ENCODE results near the gene PAX7.

The PAX7 gene

DNA sequence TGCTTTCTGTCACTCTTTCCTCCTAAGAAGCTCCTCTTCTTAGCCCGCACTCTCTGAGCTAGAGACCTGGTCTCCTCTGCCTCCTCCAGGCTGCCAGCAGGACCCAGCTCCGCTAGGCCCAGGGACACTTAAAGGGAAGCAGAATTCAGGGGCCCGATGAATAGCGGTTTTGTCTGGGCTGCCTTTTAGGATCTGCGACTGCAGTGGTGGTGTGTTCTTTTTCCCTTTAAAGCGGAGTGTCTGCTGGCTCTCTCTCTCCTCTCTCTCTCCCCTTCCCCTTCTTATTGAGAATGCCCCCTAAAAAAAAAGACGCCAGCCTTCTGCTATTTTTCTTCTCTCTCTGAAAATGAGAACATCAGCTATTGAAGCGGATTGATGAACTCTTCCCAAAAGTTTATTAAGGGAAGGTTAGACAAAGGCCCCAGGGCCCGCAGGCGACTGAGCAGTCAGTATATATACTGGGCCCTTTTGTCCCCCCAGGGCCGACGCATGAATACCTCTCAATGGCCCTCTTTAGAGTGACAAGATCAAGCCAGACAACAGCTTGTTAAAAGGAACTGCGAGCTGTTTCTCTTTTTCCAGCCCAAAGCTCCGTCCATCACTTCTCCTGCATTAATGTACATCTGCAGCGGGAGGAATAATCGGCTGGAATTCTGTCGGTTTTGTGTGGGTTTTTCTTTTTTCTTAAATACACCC lies 27.0 kb downstream of the PAX7 start:
- TF ChIP-seq, protein P1, sequence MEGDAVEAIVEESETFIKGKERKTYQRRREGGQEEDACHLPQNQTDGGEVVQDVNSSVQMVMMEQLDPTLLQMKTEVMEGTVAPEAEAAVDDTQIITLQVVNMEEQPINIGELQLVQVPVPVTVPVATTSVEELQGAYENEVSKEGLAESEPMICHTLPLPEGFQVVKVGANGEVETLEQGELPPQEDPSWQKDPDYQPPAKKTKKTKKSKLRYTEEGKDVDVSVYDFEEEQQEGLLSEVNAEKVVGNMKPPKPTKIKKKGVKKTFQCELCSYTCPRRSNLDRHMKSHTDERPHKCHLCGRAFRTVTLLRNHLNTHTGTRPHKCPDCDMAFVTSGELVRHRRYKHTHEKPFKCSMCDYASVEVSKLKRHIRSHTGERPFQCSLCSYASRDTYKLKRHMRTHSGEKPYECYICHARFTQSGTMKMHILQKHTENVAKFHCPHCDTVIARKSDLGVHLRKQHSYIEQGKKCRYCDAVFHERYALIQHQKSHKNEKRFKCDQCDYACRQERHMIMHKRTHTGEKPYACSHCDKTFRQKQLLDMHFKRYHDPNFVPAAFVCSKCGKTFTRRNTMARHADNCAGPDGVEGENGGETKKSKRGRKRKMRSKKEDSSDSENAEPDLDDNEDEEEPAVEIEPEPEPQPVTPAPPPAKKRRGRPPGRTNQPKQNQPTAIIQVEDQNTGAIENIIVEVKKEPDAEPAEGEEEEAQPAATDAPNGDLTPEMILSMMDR (IDR thresholded peaks at IDR 0.05; ENCODE audit: borderline replicate concordance, extremely low read depth, low read length, poor library complexity, severe bottlenecking): no peak
- TF ChIP-seq EZH2 (IDR thresholded peaks at IDR 0.05; ENCODE audit: borderline replicate concordance, low read depth, low read length, severe bottlenecking): no peak
- no peaks in the 10 kb centered on the region for H3K36me3 ChIP-seq (ENCODE audit: insufficient read depth, low read length)
- ATAC-seq (ENCODE audit: insufficient read depth, low read depth) (no peak), DNase-seq (no peak)
- no peak overlapping the region for H3K4me3 ChIP-seq (ENCODE audit: low read depth in 1 of 2, low read length in 2 of 2)
- H3K4me1 ChIP-seq (ENCODE audit: insufficient read depth, low read length): peaks cover 15% of the 10 kb centered on the region
- no peak overlapping the region for H3K27ac ChIP-seq (ENCODE audit: low read length)
- H3K4me2 ChIP-seq (ENCODE audit: insufficient read depth, low read length): no peak overlapping the region
- peaks cover 15% of the 10 kb centered on the region; the same call in 1 of the 2 replicates for H4K20me1 ChIP-seq (ENCODE audit: insufficient read depth, low read length)
- H2AFZ ChIP-seq (ENCODE audit: low read depth, low read length): no peak overlapping the region
- no peaks in the 10 kb centered on the region for H3K79me2 ChIP-seq (ENCODE audit: insufficient read depth, low read length)
- no peak overlapping the region for H3K9ac ChIP-seq (ENCODE audit: low read depth, low read length)
- H3K27me3 ChIP-seq (ENCODE audit: insufficient read depth, low read length, poor library complexity): peaks cover 11% of the 10 kb centered on the region
- H3K9me3 ChIP-seq (ENCODE audit: insufficient read depth, low read length, severe bottlenecking): no peaks in the 10 kb centered on the region

DNA sequence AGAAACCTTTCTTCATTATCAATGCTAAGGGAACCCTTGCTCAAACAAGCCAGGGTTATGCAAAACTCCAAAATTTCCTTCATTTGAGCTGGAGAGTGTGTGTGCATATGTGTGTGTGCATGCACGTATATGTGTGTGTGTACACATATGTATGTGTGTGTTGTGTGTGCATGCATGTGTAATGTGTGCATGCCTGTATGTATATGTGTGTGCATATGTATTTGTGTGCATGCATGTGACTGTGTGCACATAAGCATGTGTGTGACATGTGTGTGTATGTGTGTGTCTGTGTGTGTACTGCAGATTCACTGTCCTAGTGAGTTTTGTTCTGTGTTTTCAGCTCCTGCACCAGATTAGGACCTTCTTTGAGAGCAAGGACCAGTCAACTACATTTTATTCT lies 28.2 kb downstream of the PAX7 start:
- no peak for DNase-seq
- Histone ChIP-seq H3K27ac (ENCODE audit: low read length) (no peak overlapping the region), H3K4me3 (ENCODE audit: low read depth in 1 of 2, low read length in 2 of 2) (no peak overlapping the region), H3K79me2 (ENCODE audit: insufficient read depth, low read length) (no peaks in the 10 kb centered on the region), H3K27me3 (ENCODE audit: insufficient read depth, low read length, poor library complexity) (peaks cover 1% of the 10 kb centered on the region), H3K9me3 (ENCODE audit: insufficient read depth, low read length, severe bottlenecking) (no peaks in the 10 kb centered on the region), H3K36me3 (ENCODE audit: insufficient read depth, low read length) (no peaks in the 10 kb centered on the region), H3K4me2 (ENCODE audit: insufficient read depth, low read length) (no peak overlapping the region), H3K4me1 (ENCODE audit: insufficient read depth, low read length) (peaks cover 3% of the 10 kb centered on the region), H3K9ac (ENCODE audit: low read depth, low read length) (no peak overlapping the region), H4K20me1 (ENCODE audit: insufficient read depth, low read length) (0 out of 2 replicates have a peak, but pooled peaks cover 8% of the 10 kb centered on the region), H2AFZ (ENCODE audit: low read depth, low read length) (no peak overlapping the region)
- ATAC-seq (ENCODE audit: insufficient read depth, low read depth): no peak
- TF ChIP-seq EZH2 (IDR thresholded peaks at IDR 0.05; ENCODE audit: borderline replicate concordance, low read depth, low read length, severe bottlenecking): no peak
- TF ChIP-seq, protein P1 (IDR thresholded peaks at IDR 0.05; ENCODE audit: borderline replicate concordance, extremely low read depth, low read length, poor library complexity, severe bottlenecking): no peak

DNA sequence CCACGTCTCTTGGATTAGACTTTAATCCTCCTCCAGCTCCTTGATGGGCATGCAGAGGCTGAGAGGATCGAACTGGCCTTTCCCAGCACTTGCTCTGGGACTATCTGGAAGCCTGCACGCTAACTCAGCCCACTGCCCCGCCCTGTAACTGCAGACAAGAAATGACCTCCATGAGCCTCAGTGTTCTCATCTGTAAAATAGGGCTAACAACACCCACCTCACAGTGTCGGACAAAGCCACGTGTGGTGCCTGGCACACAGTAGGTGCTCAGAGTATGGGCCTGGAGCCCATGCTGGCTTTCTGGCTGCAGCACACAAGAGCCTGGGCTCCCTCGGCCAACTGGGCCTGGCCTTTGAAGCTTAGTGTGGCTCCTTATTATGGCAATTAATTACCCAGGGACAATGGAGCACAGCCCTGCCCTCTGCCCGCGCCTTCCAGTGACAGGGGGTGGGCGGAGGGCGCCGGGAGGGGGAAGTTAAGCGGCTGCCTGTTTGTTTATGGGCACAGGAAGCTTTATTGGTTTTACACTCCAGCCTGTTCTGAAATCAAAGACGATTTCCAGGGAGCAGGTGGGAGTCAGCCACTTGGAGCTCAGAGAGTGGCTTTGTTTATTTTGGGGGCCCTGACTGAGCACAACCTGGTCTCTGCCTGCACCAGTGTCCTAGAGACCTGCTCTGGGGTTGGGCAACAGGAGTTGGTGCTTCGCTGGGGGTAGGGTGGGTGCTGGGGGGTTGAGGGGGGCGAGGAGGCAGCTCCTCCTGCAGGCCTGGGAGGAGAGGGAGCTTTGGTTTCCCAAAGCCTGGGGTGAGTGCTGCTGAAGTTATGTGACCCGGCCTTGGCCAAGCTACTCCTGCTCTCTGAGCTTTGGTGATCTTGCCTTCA lies 31.0 kb downstream of the PAX7 start:
- no peak overlapping the region for H3K4me3 ChIP-seq (ENCODE audit: low read depth in 1 of 2, low read length in 2 of 2)
- no peaks in the 10 kb centered on the region for H3K27me3 ChIP-seq (ENCODE audit: insufficient read depth, low read length, poor library complexity)
- H3K9ac ChIP-seq (ENCODE audit: low read depth, low read length): no peak overlapping the region
- no peak overlapping the region for H3K27ac ChIP-seq (ENCODE audit: low read length)
- no peaks in the 10 kb centered on the region for H3K4me1 ChIP-seq (ENCODE audit: insufficient read depth, low read length)
- no peak overlapping the region for H3K4me2 ChIP-seq (ENCODE audit: insufficient read depth, low read length)
- no peak overlapping the region for H2AFZ ChIP-seq (ENCODE audit: low read depth, low read length)
- H3K9me3 ChIP-seq (ENCODE audit: insufficient read depth, low read length, severe bottlenecking): no peaks in the 10 kb centered on the region
- peak; percentile 48; the same call in 1 of the 3 replicates for ATAC-seq (ENCODE audit: insufficient read depth, low read depth)
- H3K36me3 ChIP-seq (ENCODE audit: insufficient read depth, low read length): no peaks in the 10 kb centered on the region
- TF ChIP-seq EZH2 (IDR thresholded peaks at IDR 0.05; ENCODE audit: borderline replicate concordance, low read depth, low read length, severe bottlenecking): no peak
- TF ChIP-seq, protein P1 (IDR thresholded peaks at IDR 0.05; ENCODE audit: borderline replicate concordance, extremely low read depth, low read length, poor library complexity, severe bottlenecking): no peak
- H4K20me1 ChIP-seq (ENCODE audit: insufficient read depth, low read length): 0 out of 2 replicates have a peak, but pooled peaks cover 6% of the 10 kb centered on the region
- H3K79me2 ChIP-seq (ENCODE audit: insufficient read depth, low read length): no peaks in the 10 kb centered on the region
- DNase-seq: peak; percentile 29
